ENCODE data around the gene FETUB.
A peak's percentile ranks its signal among the peaks of the same experiment; 100 is the strongest.

FETUB gene

DNA sequence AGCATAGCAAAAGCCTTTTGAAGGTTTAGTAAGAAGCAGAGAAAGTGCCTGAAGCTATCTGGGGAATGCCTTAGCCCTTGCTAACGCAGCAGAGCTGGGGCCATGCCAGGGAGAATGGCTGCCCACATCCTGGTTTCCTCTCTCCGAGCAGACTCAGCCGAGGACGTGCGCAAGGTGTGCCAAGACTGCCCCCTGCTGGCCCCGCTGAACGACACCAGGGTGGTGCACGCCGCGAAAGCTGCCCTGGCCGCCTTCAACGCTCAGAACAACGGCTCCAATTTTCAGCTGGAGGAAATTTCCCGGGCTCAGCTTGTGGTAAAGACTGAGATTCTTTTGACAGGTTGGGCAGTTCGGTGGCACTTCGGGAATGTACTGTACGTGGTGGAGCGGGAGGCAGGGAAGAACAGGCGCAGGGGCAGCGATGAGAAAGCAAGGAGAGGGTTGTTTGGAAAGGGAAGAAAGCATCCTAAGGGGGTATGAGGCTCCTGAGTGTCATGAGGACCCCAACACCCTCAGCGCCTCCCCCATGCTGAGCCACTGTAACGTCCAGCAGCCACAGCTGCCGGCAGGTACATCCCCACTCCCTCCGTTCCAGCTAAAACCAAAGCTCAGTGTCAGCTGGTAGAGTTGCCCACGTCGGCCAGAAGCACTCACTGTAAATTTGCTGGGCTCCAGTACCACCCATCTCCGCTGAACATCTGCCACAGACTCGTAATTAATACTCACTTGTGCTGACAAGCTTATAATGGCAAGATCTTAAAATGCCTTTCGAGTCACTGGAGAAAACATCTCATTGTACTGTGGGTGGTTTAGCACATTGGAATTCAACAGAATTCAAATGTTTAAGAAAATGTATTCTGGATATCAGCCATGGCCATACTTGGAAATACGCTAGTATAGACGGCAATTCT, 22.9 kb upstream of the FETUB start:
- H3K4me1 Mint-ChIP-seq: peaks cover 14% of the 10 kb centered on the region
- no peaks in the 10 kb centered on the region for H3K9me3 Mint-ChIP-seq
- no peak overlapping the region for H3K27ac Mint-ChIP-seq (ENCODE audit: low read depth)
- peaks cover 61% of the 10 kb centered on the region for H3K27me3 Mint-ChIP-seq
- ATAC-seq (replicated peaks; ENCODE audit: extremely low read depth, poor library complexity, severe bottlenecking) (peak; percentile 98), DNase-seq (ENCODE audit: low spot score in 2 of 2) (peak; percentile 73 to 75)
- H3K4me3 Mint-ChIP-seq: peak overlapping the region; percentile 62
- H3K36me3 Mint-ChIP-seq (ENCODE audit: insufficient read depth): peaks cover 7% of the 10 kb centered on the region

DNA sequence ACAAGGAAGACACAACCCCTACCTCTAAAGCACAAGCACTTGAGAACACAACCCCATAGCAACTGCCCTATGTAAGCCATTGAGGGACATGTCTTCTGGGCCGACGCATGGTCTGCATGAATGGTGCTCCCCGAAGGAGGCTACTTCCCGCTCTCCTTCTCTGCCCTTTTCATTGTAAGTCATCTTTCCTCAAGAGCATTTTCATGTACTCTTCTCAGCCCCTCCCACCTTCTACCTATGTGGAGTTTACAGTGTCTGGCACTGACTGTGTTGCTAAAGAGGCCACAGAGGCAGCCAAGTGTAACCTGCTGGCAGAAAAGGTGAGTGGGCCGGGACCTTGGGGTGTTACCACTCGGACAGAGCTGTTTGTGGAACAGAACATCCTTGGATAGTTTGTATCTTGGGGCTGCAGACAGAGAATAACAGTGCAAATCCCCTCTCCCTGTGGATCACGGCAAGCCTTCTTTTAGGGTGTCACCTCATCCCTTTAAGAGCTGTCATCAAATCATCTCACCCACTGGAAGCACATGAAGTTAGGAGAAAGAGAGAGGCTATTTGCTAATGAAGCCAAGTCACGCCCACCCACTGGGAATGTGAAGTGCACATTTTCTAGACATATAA, 21.8 kb upstream of the FETUB start:
- H3K36me3 Mint-ChIP-seq (ENCODE audit: insufficient read depth): peaks cover 7% of the 10 kb centered on the region
- peaks cover 60% of the 10 kb centered on the region for H3K27me3 Mint-ChIP-seq
- H3K9me3 Mint-ChIP-seq: no peaks in the 10 kb centered on the region
- no peak overlapping the region for H3K27ac Mint-ChIP-seq (ENCODE audit: low read depth)
- H3K4me3 Mint-ChIP-seq: no peak overlapping the region
- no peak for DNase-seq (ENCODE audit: low spot score in 2 of 2)
- H3K4me1 Mint-ChIP-seq: peaks cover 14% of the 10 kb centered on the region
- ATAC-seq (replicated peaks; ENCODE audit: extremely low read depth, poor library complexity, severe bottlenecking): no peak

DNA sequence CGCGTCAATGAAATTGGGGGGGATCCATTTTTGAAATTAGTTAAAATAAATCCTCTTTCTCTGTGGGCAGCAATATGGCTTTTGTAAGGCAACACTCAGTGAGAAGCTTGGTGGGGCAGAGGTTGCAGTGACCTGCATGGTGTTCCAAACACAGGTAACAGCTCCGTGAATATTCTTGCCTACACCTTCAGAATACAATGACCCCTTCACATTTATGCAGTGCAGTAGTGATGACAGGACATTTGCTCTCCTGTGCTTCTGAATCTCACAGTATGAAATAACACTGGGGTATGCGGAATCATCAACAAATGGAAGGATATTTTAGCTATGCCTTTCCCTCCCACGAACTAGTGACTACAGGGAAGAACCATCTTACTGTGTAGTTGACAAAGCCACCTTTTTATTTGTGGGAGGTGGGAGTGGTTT, 20.4 kb upstream of the FETUB start:
- ATAC-seq (replicated peaks; ENCODE audit: extremely low read depth, poor library complexity, severe bottlenecking): no peak
- Mint-ChIP-seq H3K9me3 (no peaks in the 10 kb centered on the region), H3K27ac (ENCODE audit: low read depth) (no peak overlapping the region), H3K27me3 (peaks cover 46% of the 10 kb centered on the region), H3K4me3 (no peak overlapping the region), H3K4me1 (peaks cover 13% of the 10 kb centered on the region), H3K36me3 (ENCODE audit: insufficient read depth) (peaks cover 6% of the 10 kb centered on the region)
- no peak for DNase-seq (ENCODE audit: low spot score in 2 of 2)

DNA sequence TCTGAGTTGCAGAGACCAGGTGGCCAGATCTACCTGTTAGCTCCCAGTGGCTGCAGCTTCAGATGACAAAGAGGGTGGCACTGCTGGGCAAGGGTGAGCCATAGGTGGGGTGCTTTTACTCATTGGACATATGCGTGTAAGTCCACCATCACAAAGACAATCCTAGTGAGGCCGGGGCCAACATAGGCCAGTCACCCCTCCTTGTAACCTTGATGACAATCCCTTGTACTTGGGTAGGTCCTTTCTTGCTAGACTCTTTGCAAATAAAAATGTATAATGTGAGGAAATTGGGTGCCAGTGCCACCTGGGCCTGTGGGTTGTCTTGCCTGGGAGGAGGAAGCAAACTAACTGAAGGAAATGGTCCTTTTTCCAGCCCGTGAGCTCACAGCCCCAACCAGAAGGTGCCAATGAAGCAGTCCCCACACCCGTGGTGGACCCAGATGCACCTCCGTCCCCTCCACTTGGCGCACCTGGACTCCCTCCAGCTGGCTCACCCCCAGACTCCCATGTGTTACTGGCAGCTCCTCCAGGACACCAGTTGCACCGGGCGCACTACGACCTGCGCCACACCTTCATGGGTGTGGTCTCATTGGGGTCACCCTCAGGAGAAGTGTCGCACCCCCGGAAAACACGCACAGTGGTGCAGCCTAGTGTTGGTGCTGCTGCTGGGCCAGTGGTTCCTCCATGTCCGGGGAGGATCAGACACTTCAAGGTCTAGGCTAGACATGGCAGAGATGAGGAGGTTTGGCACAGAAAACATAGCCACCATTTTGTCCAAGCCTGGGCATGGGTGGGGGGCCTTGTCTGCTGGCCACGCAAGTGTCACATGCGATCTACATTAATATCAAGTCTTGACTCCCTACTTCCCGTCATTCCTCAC, 19.7 kb upstream of the FETUB start:
- Mint-ChIP-seq H3K4me1 (peaks cover 9% of the 10 kb centered on the region), H3K27ac (ENCODE audit: low read depth) (no peak overlapping the region), H3K4me3 (no peak overlapping the region), H3K27me3 (peaks cover 40% of the 10 kb centered on the region), H3K9me3 (no peaks in the 10 kb centered on the region), H3K36me3 (ENCODE audit: insufficient read depth) (peaks cover 4% of the 10 kb centered on the region)
- DNase-seq (ENCODE audit: low spot score in 2 of 2) (no peak), ATAC-seq (replicated peaks; ENCODE audit: extremely low read depth, poor library complexity, severe bottlenecking) (no peak)

DNA sequence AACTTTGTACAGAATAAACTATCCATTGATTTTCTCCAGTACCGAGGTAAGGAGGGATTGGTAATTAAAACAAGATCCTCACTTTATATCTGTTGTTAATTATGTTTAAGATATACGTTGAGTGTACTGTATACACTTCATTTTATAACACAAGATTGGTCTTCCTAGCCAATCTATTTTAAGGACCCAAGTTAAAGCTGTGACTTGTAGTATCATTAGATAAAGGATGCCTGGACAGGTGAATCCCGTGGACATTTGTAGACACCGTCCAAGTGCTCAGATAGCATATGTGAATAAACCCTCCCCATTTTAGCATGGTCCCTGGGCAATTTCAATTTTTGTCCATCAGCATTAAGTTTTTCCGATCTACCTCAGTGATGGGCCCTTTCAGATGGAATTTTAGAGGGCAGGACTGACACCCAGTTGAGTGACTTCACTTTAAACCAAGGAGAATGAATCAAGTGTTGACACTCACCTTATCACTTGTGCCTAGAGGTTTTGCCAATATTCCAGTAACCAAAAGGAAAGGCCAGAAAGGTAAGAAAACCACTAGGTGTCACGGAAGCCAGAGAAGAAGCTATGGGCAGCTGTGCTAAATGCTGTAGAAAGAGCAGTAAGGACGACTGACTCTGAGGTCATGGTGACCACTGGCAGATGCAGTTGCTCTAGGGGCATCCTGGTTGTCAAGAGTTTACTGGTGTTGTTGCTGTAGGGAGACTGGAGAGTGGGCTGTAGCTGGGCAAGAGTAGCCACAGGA, 18.1 kb upstream of the FETUB start:
- peaks cover 5% of the 10 kb centered on the region for H3K4me1 Mint-ChIP-seq

DNA sequence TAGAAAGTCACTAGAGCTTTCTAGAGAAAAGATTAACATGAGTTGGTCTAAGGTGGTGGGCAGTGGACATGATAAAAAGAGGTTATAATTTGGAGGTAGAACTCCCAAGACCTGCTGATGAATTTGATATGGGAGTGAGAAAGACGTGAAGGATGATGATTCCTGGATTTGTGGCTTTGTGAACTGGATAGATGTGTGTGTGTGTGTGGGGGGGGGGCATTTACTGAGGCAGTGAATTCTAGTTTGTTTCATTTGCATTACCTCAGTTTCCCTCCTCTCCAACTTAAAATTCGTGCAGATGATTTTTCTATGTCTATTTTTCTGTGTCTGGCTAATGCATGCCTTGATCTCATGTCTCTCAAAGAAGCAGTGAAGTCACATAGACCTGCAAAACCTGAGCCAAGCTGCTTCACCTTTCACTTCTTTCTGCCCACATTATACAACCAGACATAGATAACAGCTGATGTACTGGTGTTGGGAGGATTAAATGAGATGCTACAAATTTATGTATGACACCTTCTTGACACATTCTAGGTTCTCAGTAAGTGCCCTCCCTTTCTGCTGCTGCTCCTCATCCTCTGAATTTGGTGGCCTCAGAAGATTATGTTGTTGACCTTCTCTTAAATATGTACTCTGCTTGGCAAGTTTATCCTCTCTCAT, 17.4 kb upstream of the FETUB start:
- Mint-ChIP-seq H3K36me3 (ENCODE audit: insufficient read depth) (no peaks in the 10 kb centered on the region), H3K9me3 (no peaks in the 10 kb centered on the region), H3K27me3 (peaks cover 32% of the 10 kb centered on the region), H3K4me3 (no peak overlapping the region), H3K27ac (ENCODE audit: low read depth) (no peak overlapping the region), H3K4me1 (no peaks in the 10 kb centered on the region)
- ATAC-seq (replicated peaks; ENCODE audit: extremely low read depth, poor library complexity, severe bottlenecking) (no peak), DNase-seq (ENCODE audit: low spot score in 2 of 2) (no peak)

More for the DNA sequence above, 18.1 kb upstream of the FETUB start:
- Mint-ChIP-seq H3K4me3 (no peak overlapping the region), H3K27ac (ENCODE audit: low read depth) (no peak overlapping the region), H3K27me3 (peaks cover 39% of the 10 kb centered on the region), H3K36me3 (ENCODE audit: insufficient read depth) (peaks cover 2% of the 10 kb centered on the region), H3K9me3 (no peaks in the 10 kb centered on the region)
- ATAC-seq (replicated peaks; ENCODE audit: extremely low read depth, poor library complexity, severe bottlenecking) (no peak), DNase-seq (ENCODE audit: low spot score in 2 of 2) (no peak)

DNA sequence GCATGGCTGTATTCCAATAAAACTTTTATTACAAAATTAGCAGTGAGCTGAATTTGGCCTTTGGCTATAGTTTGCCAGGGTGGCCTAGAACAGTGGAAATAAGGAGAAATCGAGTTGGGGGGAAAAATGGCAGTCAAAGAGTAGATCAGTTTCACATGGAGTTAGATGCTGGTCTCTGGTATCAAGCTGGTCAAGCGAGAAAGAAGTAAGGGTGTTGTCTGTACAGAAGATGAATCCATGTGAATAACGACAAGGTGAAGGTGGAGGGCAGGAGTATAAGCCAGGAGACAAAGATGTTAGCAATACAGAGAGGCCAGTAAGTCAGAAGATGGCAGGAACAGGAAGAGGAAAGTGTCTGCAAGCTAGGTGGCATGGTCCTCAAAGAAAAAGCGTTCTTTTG, 15.6 kb upstream of the FETUB start:
- Mint-ChIP-seq H3K9me3 (no peaks in the 10 kb centered on the region), H3K4me1 (no peaks in the 10 kb centered on the region), H3K4me3 (no peak overlapping the region), H3K36me3 (ENCODE audit: insufficient read depth) (no peaks in the 10 kb centered on the region), H3K27me3 (peaks cover 22% of the 10 kb centered on the region), H3K27ac (ENCODE audit: low read depth) (no peak overlapping the region)
- DNase-seq (ENCODE audit: low spot score in 2 of 2) (no peak), ATAC-seq (replicated peaks; ENCODE audit: extremely low read depth, poor library complexity, severe bottlenecking) (no peak)

DNA sequence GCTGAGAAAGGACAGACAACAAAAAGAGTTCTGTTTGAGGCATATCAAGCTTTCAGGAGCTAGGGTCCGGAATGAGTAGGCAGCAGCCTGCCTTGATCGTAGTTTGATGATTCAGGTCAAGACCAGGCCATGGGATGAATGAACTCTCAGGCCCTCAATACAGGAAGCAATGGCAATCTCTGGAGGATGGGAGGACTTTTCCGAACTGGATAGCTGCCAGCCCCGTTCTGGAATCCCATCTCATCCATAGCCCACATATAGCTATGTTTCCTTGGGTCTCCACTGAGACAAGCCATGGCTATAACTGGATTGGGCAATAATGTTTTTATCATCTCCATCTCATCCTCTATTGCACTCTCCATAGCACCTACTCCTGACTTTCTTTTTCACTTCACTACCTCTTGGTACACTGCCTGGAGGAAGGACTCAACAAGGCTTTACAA, 14.6 kb upstream of the FETUB start:
- H3K27ac Mint-ChIP-seq (ENCODE audit: low read depth): no peak overlapping the region
- DNase-seq (ENCODE audit: low spot score in 2 of 2): no peak
- no peak for ATAC-seq (replicated peaks; ENCODE audit: extremely low read depth, poor library complexity, severe bottlenecking)
- peaks cover 28% of the 10 kb centered on the region for H3K27me3 Mint-ChIP-seq
- H3K36me3 Mint-ChIP-seq (ENCODE audit: insufficient read depth): no peaks in the 10 kb centered on the region
- H3K4me1 Mint-ChIP-seq: no peaks in the 10 kb centered on the region
- no peaks in the 10 kb centered on the region for H3K9me3 Mint-ChIP-seq
- no peak overlapping the region for H3K4me3 Mint-ChIP-seq

DNA sequence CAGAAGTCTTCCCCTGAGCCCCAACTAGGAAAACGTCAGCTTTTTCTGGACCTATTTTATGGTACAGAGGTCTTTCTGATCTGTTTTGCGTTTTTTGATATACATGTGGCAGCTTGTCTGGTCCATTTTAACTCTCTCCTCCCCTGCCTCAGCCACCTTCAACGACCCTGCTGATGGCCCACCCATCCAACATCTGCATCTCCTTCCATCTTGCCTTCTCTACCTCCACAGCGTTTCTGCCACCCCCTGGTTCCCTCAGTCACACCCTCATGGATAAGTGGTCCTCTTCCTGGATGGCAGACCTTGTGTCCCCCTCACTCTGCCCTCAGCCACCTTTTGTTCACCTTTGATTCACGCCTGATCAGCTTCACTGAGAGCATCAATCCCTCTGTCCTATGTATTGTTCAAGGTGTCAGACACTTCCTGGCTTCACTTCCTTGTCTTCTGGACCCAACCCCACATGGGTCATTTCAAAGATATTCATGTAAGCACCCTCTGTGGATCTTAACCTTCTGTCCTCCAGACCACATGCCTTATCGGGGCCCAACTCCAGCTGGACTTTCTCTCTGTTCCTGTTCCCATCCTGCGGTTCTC, 13.8 kb upstream of the FETUB start:
- Mint-ChIP-seq H3K27ac (ENCODE audit: low read depth) (no peak overlapping the region), H3K36me3 (ENCODE audit: insufficient read depth) (no peaks in the 10 kb centered on the region), H3K9me3 (no peaks in the 10 kb centered on the region), H3K27me3 (peaks cover 28% of the 10 kb centered on the region), H3K4me3 (no peak overlapping the region), H3K4me1 (no peaks in the 10 kb centered on the region)
- DNase-seq (ENCODE audit: low spot score in 2 of 2): no peak
- ATAC-seq (replicated peaks; ENCODE audit: extremely low read depth, poor library complexity, severe bottlenecking): no peak

DNA sequence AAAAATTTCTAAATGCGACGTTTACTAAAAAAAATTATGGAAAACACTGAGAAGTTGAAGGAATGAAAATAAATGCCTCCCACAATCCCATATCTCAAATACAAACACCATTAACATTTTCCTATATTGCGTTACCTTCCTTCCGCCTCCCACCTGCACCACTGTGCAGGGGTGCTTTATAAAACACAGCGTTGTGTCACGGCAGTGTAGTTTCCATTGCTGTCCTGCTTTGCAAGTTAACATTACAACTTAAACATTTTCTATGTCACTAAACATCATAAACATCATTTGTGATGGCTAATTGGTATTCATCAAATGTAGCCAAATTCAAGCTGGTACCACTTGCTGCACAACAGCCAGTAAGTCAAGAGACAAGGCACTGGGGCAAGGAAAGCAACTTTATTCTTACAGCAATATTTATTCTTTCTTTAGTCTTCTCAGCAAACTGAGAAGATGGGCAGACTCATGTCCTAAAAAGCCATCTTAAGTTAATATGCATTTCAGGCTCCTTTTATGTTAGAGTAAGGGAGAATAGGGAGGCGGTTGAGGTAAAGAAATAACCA, 12.3 kb upstream of the FETUB start:
- no peak for DNase-seq (ENCODE audit: low spot score in 2 of 2)
- H3K36me3 Mint-ChIP-seq (ENCODE audit: insufficient read depth): no peaks in the 10 kb centered on the region
- H3K27ac Mint-ChIP-seq (ENCODE audit: low read depth): no peak overlapping the region
- H3K9me3 Mint-ChIP-seq: no peaks in the 10 kb centered on the region
- no peak overlapping the region for H3K4me3 Mint-ChIP-seq
- no peak for ATAC-seq (replicated peaks; ENCODE audit: extremely low read depth, poor library complexity, severe bottlenecking)
- peaks cover 19% of the 10 kb centered on the region for H3K27me3 Mint-ChIP-seq
- H3K4me1 Mint-ChIP-seq: no peaks in the 10 kb centered on the region

DNA sequence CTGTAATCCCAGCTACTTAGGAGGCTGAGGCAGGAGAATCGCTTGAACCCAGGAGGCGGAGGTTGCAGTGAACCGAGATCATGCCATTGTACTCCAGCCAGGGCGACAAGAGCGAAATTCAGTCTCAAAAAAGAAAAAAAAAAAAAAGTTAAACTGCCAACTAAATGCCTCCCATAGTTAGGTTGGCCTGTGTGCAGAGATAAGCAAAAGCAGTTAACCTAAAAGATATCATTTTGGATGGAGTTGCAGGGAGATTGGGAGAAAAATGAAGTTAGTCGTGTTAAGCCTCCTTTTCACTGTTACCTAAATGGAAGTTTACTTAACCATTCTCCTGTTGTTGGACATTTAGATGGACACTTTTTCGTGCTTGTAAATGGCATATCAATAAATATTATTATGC, 11.4 kb upstream of the FETUB start:
- ATAC-seq (replicated peaks; ENCODE audit: extremely low read depth, poor library complexity, severe bottlenecking) (no peak), DNase-seq (ENCODE audit: low spot score in 2 of 2) (no peak)
- H3K27ac Mint-ChIP-seq (ENCODE audit: low read depth): no peak overlapping the region
- no peaks in the 10 kb centered on the region for H3K9me3 Mint-ChIP-seq
- no peak overlapping the region for H3K4me3 Mint-ChIP-seq
- H3K36me3 Mint-ChIP-seq (ENCODE audit: insufficient read depth): no peaks in the 10 kb centered on the region
- peaks cover 16% of the 10 kb centered on the region for H3K27me3 Mint-ChIP-seq
- no peaks in the 10 kb centered on the region for H3K4me1 Mint-ChIP-seq

Measured in central memory CD8-positive, alpha-beta T cell (primary cell).